HEK293 (cell line): ENCODE measurements around the gene FRMD5.

Source experiments
- SALL2 ChIP-seq: fragments of 450-650 bp; formaldehyde crosslinking; IDR thresholded peaks from 2 replicates; pipeline ENCODE4 v1.5.0; 2017; ENCODE audit warnings: missing biosample characterization, mild to moderate bottlenecking, missing genetic modification characterization, borderline replicate concordance
- SP7 ChIP-seq: fragments of 450-650 bp; formaldehyde crosslinking; IDR thresholded peaks from 2 replicates; pipeline ENCODE4 v1.5.1; 2016; ENCODE audit warnings: missing biosample characterization, missing genetic modification characterization
- ZNF18 ChIP-seq: fragments of 450-650 bp; formaldehyde crosslinking; IDR thresholded peaks from 2 replicates; pipeline ENCODE4 v1.5.1; 2016; ENCODE audit warnings: missing biosample characterization, missing genetic modification characterization

FRMD5 gene

GRCh38 chr15:43821505-43821904, 373.6 kb downstream of the FRMD5 start (continued):
- TF ChIP-seq SP7 (tag by site-specific recombination) = no peak
- TF ChIP-seq ZNF18 (tag by site-specific recombination) = no peak
- no peak for TF ChIP-seq SALL2
